HepG2 (cell line): ENCODE measurements around the gene CD28. TPM values are rescaled to one million over a fixed set of nuclear protein-coding genes. Genes with fewer than 3 reads are reported as not detected.
"Not testable (repeated sequence)": the region's sequence is repeated elsewhere in the genome, so short reads cannot be mapped to it uniquely, and the experiment has no call there.

Experiments used
- ATAC-seq: fragments of 200-7000 bp; cut with Tn5 transposase; 3 replicates; pipeline ENCODE4 v1.9.1; 2020; ENCODE audit warnings: mild to moderate bottlenecking, moderate library complexity
- BruUV-seq: library from RNA; stranded (reverse); fragments of 400-500 nt; replicated peaks from 2 replicates; lab custom pipeline; 2021; lab: Mats Ljungman, UMichigan
- CTCF ChIA-PET: fragments of 300-600 bp; formaldehyde crosslinking; extraction: SDS; loops from one replicate; lab custom pipeline; 2021; ENCODE audit warnings: low total read pairs, inconsistent platforms, low intra/inter-chr PET ratio; lab: Yijun Ruan, JAX
- POLR2A ChIA-PET: fragments of 350-600 bp; sonication (Branson Sonifier 250); formaldehyde crosslinking; loops from one replicate; lab custom pipeline; 2020; ENCODE audit warnings: antibody characterized with exemption, inconsistent platforms; lab: Yijun Ruan, JAX
- DNase-seq: peaks from one replicate; pipeline ENCODE4 v3.0.0-alpha.2; 2015; ENCODE audit warnings: low spot score
- FAIRE-seq: peaks from 3 replicates; lab custom pipeline; 2011; peaks lifted over from hg19 to GRCh38; lab: Jason Lieb, UNC
- H2AFZ ChIP-seq: one replicate; pipeline ENCODE4 v1.6.1; 2011; ENCODE audit warnings: low read length, inconsistent platforms
- H3K27ac ChIP-seq: fragments of 300-600 bp; 3 replicates; pipeline ENCODE4 v1.8.0; 2011; ENCODE audit warnings: mixed run types, mild to moderate bottlenecking, mixed read lengths, low read length, inconsistent platforms; ENCODE audit not compliant: insufficient read depth; ENCODE audit errors: extremely low read length
- H3K27me3 ChIP-seq, 2 experiments: fragments of 200-600 bp in 1 of 2; 2 replicates in 1 of 2; 3 replicates in 1 of 2; pipeline versions ENCODE4 v1.6.0 to v1.8.0; 2011; ENCODE audit warnings: low read length in 2 of 2, mild to moderate bottlenecking in 2 of 2, moderate library complexity in 2 of 2, inconsistent platforms in 1 of 2; ENCODE audit not compliant: insufficient read depth in 2 of 2, control insufficient read depth in 1 of 2
- H3K36me3 ChIP-seq, 2 experiments: fragments of 200-600 bp in 1 of 2; replicated peaks in 1 of 2; 2 replicates in 1 of 2; 3 replicates in 1 of 2; pipeline versions ENCODE4 v1.5.1 to v1.8.0; 2011; ENCODE audit warnings: low read length in 2 of 2, inconsistent platforms in 1 of 2; ENCODE audit not compliant: insufficient read depth in 2 of 2, control insufficient read depth in 1 of 2
- H3K4me1 ChIP-seq: 2 replicates; pipeline ENCODE4 v1.5.1; 2012; ENCODE audit warnings: low read length, inconsistent platforms; ENCODE audit not compliant: insufficient read depth
- H3K4me2 ChIP-seq: 2 replicates; pipeline ENCODE4 v1.6.0; 2011; ENCODE audit warnings: low read depth, low read length, inconsistent platforms
- H3K4me3 ChIP-seq, 3 experiments: fragments of 200-600 bp in 1 of 3; sonication (generic), shearing (Covaris generic) in 1 of 3; replicated peaks in 1 of 3; 2 replicates each; pipeline ENCODE4 v1.5.1; 2011 to 2016; ENCODE audit warnings: low read length in 3 of 3, inconsistent platforms in 2 of 3, low read depth in 2 of 3, mild to moderate bottlenecking in 2 of 3, control low read depth in 1 of 3, mixed read lengths in 1 of 3; ENCODE audit not compliant: insufficient read depth in 1 of 3
- H3K79me2 ChIP-seq: one replicate; pipeline ENCODE4 v1.6.1; 2011; ENCODE audit warnings: low read length, inconsistent platforms; ENCODE audit not compliant: insufficient read depth
- H3K9ac ChIP-seq: 2 replicates; pipeline ENCODE4 v1.6.0; 2011; ENCODE audit warnings: mild to moderate bottlenecking, low read depth, low read length, inconsistent platforms; ENCODE audit not compliant: insufficient read depth
- H3K9me3 ChIP-seq: 2 replicates; pipeline ENCODE4 v1.5.1; 2012; ENCODE audit warnings: mild to moderate bottlenecking, low read length
- H4K20me1 ChIP-seq: 2 replicates; pipeline ENCODE4 v1.6.0; 2011; ENCODE audit warnings: inconsistent platforms, mild to moderate bottlenecking, low read length, moderate library complexity; ENCODE audit not compliant: insufficient read depth
- NFYB ChIP-seq: sonication (generic); formaldehyde crosslinking; IDR thresholded peaks from 2 replicates; pipeline ENCODE4 v1.4.0; 2020; ENCODE audit warnings: missing genetic modification reagents
- ZNF768 ChIP-seq: sonication (generic); formaldehyde crosslinking; IDR thresholded peaks from 2 replicates; pipeline ENCODE4 v1.4.0; 2020; ENCODE audit warnings: missing genetic modification reagents
- WGBS: methylation state at CpG from one replicate; pipeline ENCODE4 v1.1.6; 2017; ENCODE audit warnings: low lambda C conversion rate; 5-methylcytosine and 5-hydroxymethylcytosine counted together
- in situ Hi-C: cut with HindIII; loops from 2 replicates; pipeline ENCODE4 v1.10.0; 2017; ENCODE audit warnings: low pct_unique_long_range_greater_than_20kb; ENCODE audit not compliant: extremely low pct_ligation_motif_present
- intact Hi-C: fragments of 100-400 bp; cut with micrococcal nuclease; formaldehyde crosslinking; loops from one replicate; pipeline ENCODE4 v1.10.0; 2022; ENCODE audit not compliant: unreplicated experiment
- polyA plus RNA-seq, 8 experiments: library from polyadenylated mRNA; depleted of rRNA in 3 of 8; stranded (reverse) in 7 of 8; unstranded in 1 of 8; fragments of >200 nt; fragmentation: Illumina TruSeq in 4 of 8; extraction: Trizol in 4 of 8; gene quantifications; 2 replicates each; pipeline versions ENCODE4 v1.2.1 to v1.2.3, GENCODE V29; 2011 to 2016; ENCODE audit warnings: low read depth in 4 of 8, missing spikeins in 1 of 8, mixed read lengths in 1 of 8; ENCODE audit not compliant: insufficient read depth in 1 of 8
- total RNA-seq, 5 experiments: library from RNA; depleted of rRNA; stranded (reverse); fragments of >200 nt; fragmentation: Illumina TruSeq; extraction: Trizol; gene quantifications; 2 replicates each; pipeline ENCODE4 v1.2.3, GENCODE V29; 2016; ENCODE audit warnings: low read depth in 1 of 5
- TF ChIP-seq, protein P1 (sequence below): sonication (generic); formaldehyde crosslinking; IDR thresholded peaks from 2 replicates; pipeline ENCODE4 v1.5.1; 2020; ENCODE audit warnings: mild to moderate bottlenecking, missing genetic modification reagents, moderate library complexity
- TF ChIP-seq, protein P2 (sequence below): sonication (generic); formaldehyde crosslinking; IDR thresholded peaks from 2 replicates; pipeline ENCODE4; 2020; ENCODE audit warnings: missing genetic modification reagents, mild to moderate bottlenecking, borderline replicate concordance
- TF ChIP-seq, protein P3 (sequence below): IDR thresholded peaks from 2 replicates; pipeline ENCODE4 v1.6.1; 2016; ENCODE audit warnings: mild to moderate bottlenecking, missing biosample characterization, missing genetic modification reagents

The CD28 gene
- total and polyA plus RNA-seq, 2 of the 13 experiments (the other 11 are each of a cell fraction or from before 2014, with no cell fraction given): not detected

DNA sequence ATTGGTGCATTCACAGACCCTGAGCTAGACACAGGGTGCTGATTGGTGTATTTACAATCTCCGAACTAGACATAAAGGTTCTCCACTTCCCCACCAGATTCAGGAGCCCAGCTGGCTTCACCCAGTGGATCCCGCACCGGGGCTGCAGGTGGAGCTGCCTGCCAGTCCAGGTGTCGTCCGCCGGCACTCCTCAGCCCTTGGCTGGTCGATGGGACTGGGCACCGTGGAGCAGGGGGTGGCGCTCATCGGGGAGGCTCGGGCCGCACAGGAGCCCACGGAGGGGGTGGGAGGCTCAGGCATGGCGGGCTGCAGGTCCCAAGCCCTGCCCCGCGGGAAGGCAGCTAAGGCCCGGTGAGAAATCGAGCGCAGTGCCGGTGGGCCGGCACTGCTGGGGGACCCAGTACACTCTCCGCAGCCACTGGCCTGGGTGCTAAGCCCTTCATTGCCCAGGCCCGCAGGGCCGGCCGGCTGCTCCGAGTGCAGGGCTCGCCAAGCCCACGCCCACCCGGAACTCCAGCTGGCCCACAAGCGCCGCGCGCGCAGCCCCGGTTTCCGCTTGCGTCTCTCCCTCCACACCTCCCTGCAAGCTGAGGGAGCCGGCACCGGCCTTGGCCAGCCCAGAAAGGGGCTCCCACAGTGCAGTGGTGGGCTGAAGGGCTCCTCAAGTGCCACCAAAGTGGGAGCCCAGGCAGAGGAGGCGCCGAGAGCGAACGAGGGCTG is 79.1 kb downstream of the CD28 start:
- H3K9me3 ChIP-seq, FAIRE-seq, H3K9ac ChIP-seq, H3K79me2 ChIP-seq, DNase-seq, H3K4me3 ChIP-seq, intact Hi-C loops, ATAC-seq, H2AFZ ChIP-seq, H4K20me1 ChIP-seq, H3K4me2 ChIP-seq, H3K27me3 ChIP-seq, BruUV-seq, H3K36me3 ChIP-seq, in situ Hi-C loops, CTCF ChIA-PET: not testable (repeated sequence)
- TF ChIP-seq, protein P1, sequence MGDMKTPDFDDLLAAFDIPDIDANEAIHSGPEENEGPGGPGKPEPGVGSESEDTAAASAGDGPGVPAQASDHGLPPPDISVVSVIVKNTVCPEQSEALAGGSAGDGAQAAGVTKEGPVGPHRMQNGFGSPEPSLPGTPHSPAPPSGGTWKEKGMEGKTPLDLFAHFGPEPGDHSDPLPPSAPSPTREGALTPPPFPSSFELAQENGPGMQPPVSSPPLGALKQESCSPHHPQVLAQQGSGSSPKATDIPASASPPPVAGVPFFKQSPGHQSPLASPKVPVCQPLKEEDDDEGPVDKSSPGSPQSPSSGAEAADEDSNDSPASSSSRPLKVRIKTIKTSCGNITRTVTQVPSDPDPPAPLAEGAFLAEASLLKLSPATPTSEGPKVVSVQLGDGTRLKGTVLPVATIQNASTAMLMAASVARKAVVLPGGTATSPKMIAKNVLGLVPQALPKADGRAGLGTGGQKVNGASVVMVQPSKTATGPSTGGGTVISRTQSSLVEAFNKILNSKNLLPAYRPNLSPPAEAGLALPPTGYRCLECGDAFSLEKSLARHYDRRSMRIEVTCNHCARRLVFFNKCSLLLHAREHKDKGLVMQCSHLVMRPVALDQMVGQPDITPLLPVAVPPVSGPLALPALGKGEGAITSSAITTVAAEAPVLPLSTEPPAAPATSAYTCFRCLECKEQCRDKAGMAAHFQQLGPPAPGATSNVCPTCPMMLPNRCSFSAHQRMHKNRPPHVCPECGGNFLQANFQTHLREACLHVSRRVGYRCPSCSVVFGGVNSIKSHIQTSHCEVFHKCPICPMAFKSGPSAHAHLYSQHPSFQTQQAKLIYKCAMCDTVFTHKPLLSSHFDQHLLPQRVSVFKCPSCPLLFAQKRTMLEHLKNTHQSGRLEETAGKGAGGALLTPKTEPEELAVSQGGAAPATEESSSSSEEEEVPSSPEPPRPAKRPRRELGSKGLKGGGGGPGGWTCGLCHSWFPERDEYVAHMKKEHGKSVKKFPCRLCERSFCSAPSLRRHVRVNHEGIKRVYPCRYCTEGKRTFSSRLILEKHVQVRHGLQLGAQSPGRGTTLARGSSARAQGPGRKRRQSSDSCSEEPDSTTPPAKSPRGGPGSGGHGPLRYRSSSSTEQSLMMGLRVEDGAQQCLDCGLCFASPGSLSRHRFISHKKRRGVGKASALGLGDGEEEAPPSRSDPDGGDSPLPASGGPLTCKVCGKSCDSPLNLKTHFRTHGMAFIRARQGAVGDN: peak; percentile 27; the same call in 1 of the 2 replicates
- TF ChIP-seq, protein P2, sequence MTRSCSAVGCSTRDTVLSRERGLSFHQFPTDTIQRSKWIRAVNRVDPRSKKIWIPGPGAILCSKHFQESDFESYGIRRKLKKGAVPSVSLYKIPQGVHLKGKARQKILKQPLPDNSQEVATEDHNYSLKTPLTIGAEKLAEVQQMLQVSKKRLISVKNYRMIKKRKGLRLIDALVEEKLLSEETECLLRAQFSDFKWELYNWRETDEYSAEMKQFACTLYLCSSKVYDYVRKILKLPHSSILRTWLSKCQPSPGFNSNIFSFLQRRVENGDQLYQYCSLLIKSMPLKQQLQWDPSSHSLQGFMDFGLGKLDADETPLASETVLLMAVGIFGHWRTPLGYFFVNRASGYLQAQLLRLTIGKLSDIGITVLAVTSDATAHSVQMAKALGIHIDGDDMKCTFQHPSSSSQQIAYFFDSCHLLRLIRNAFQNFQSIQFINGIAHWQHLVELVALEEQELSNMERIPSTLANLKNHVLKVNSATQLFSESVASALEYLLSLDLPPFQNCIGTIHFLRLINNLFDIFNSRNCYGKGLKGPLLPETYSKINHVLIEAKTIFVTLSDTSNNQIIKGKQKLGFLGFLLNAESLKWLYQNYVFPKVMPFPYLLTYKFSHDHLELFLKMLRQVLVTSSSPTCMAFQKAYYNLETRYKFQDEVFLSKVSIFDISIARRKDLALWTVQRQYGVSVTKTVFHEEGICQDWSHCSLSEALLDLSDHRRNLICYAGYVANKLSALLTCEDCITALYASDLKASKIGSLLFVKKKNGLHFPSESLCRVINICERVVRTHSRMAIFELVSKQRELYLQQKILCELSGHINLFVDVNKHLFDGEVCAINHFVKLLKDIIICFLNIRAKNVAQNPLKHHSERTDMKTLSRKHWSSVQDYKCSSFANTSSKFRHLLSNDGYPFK (CRISPR knock-in tag): 0 out of 2 replicates have a peak, but pooled peaks have one; percentile 6
- TF ChIP-seq ZNF768: peak; percentile 33; the same call in 1 of the 2 replicates
- TF ChIP-seq, protein P3, sequence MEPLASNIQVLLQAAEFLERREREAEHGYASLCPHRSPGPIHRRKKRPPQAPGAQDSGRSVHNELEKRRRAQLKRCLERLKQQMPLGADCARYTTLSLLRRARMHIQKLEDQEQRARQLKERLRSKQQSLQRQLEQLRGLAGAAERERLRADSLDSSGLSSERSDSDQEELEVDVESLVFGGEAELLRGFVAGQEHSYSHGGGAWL (CRISPR knock-in tag): 0 out of 2 replicates have a peak, but pooled peaks have one; percentile 27
- 0 out of 2 replicates have a peak, but pooled peaks have one; percentile 47 for TF ChIP-seq NFYB (CRISPR knock-in tag)
- Histone ChIP-seq H3K27ac (peak overlapping the region; percentile 20), H3K4me1 (peaks cover 80% of the 10 kb centered on the region)
- whole genome bisulfite sequencing: 98% methylated on average over 30 of the region's 43 CpGs
- POLR2A ChIA-PET: interaction anchor here (4.1 to 6.3 kb wide), 2 partner anchors 29 to 136 kb away, joined by 44 to 225 read pairs; no protein-coding TSS in a partner anchor
